Measurements from ENCODE around the gene LTB4R. TPM values are rescaled to one million over a fixed set of nuclear protein-coding genes. Genes with fewer than 3 reads are reported as not detected.
A peak's percentile ranks its signal among the peaks of the same experiment; 100 is the strongest.

The LTB4R gene
- total and polyA plus RNA-seq, 4 donors, result 0.86 to 5.0 (median 2.5) TPM

DNA sequence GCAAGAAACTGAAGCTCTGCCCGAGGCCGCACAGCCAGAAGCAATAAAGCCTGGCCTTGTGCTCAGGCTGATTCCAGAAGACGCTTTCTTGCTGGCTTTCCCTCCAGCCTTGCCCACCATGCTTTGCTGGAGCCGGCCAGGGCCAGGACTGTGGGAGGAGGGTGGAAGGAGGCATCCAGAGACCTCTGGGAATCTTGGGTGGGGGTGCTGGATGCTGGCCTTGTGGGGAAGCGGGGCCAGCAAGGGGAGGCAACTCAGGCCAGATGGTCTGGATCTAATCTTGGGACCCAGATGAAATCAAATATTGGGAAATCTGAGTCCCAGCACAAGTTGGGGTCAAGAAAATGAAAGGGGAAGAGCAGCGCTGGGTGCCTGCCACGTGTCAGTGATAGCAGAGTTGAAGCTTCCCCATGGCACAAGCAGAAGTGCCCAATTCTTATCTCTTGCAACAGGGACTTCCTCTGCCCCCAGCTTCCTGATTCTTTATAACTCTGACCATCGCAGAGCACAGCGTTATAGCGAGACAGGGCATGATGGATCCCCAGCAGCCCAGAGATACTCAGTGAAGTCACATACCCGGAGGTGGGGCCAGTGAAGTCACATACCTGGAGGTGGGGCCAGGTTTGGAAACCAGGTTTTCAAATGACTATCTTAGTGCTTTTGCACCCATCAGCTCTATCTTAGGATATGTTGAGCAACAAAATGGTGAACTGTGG, 33.5 kb upstream of the LTB4R start:
- Histone ChIP-seq H3K36me3 (ENCODE audit: control insufficient read depth in 4 of 4, insufficient read depth in 3 of 4, low read depth in 1 of 4, low read length in 3 of 4) (no peaks in the 10 kb centered on the region), H3K9ac (ENCODE audit: low read depth in 1 of 2, low read length in 2 of 2) (no peak overlapping the region), H3K4me3 (ENCODE audit: low read depth in 1 of 3, low read length in 3 of 3) (no peak overlapping the region), H3K27ac (ENCODE audit: low read depth in 1 of 2, low read length in 2 of 2) (peak overlapping the region in 1 of 2 donors; percentile 19), H3K4me1 (ENCODE audit: control insufficient read depth in 4 of 4, insufficient read depth in 4 of 4, low read length in 3 of 4) (peaks cover 0 to 17% (median 8%) of the 10 kb centered on the region in 4 donors), H3K27me3 (ENCODE audit: control insufficient read depth in 4 of 4, insufficient read depth in 4 of 4, low read length in 3 of 4) (no peaks in the 10 kb centered on the region), H3K9me3 (ENCODE audit: control insufficient read depth in 4 of 4, low read length in 3 of 4) (no peaks in the 10 kb centered on the region)
- WGBS, result 88% methylated on average over 11 of the region's 11 CpGs
- TF ChIP-seq, protein P1, sequence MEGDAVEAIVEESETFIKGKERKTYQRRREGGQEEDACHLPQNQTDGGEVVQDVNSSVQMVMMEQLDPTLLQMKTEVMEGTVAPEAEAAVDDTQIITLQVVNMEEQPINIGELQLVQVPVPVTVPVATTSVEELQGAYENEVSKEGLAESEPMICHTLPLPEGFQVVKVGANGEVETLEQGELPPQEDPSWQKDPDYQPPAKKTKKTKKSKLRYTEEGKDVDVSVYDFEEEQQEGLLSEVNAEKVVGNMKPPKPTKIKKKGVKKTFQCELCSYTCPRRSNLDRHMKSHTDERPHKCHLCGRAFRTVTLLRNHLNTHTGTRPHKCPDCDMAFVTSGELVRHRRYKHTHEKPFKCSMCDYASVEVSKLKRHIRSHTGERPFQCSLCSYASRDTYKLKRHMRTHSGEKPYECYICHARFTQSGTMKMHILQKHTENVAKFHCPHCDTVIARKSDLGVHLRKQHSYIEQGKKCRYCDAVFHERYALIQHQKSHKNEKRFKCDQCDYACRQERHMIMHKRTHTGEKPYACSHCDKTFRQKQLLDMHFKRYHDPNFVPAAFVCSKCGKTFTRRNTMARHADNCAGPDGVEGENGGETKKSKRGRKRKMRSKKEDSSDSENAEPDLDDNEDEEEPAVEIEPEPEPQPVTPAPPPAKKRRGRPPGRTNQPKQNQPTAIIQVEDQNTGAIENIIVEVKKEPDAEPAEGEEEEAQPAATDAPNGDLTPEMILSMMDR (IDR thresholded peaks at IDR 0.05; ENCODE audit: low read depth, low read length, missing input control), result no peak
- no peak for DNase-seq (ENCODE audit: low spot score)

GRCh38 chr14:24278424-24278823, 32.9 kb upstream of the LTB4R start:
- H3K27ac ChIP-seq (ENCODE audit: low read depth in 1 of 2, low read length in 2 of 2), result peak overlapping the region in 1 of 2 donors; percentile 1
- WGBS, result 94% methylated on average over 5 of the region's 5 CpGs

More at GRCh38 chr14:24278424-24278823, 32.9 kb upstream of the LTB4R start:
- H3K4me1 ChIP-seq (ENCODE audit: control insufficient read depth in 4 of 4, insufficient read depth in 4 of 4, low read length in 3 of 4), result peaks cover 0 to 16% (median 8%) of the 10 kb centered on the region in 4 donors
- no peaks in the 10 kb centered on the region for H3K27me3 ChIP-seq (ENCODE audit: control insufficient read depth in 4 of 4, insufficient read depth in 4 of 4, low read length in 3 of 4)
- TF ChIP-seq HNF4G (IDR thresholded peaks at IDR 0.05), result no peak
- no peak for TF ChIP-seq HNF4A (conservative IDR thresholded peaks at IDR 0.05)
- TF ChIP-seq, protein P2, sequence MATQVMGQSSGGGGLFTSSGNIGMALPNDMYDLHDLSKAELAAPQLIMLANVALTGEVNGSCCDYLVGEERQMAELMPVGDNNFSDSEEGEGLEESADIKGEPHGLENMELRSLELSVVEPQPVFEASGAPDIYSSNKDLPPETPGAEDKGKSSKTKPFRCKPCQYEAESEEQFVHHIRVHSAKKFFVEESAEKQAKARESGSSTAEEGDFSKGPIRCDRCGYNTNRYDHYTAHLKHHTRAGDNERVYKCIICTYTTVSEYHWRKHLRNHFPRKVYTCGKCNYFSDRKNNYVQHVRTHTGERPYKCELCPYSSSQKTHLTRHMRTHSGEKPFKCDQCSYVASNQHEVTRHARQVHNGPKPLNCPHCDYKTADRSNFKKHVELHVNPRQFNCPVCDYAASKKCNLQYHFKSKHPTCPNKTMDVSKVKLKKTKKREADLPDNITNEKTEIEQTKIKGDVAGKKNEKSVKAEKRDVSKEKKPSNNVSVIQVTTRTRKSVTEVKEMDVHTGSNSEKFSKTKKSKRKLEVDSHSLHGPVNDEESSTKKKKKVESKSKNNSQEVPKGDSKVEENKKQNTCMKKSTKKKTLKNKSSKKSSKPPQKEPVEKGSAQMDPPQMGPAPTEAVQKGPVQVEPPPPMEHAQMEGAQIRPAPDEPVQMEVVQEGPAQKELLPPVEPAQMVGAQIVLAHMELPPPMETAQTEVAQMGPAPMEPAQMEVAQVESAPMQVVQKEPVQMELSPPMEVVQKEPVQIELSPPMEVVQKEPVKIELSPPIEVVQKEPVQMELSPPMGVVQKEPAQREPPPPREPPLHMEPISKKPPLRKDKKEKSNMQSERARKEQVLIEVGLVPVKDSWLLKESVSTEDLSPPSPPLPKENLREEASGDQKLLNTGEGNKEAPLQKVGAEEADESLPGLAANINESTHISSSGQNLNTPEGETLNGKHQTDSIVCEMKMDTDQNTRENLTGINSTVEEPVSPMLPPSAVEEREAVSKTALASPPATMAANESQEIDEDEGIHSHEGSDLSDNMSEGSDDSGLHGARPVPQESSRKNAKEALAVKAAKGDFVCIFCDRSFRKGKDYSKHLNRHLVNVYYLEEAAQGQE (IDR thresholded peaks at IDR 0.05), result no peak
- TF ChIP-seq, protein P1 (IDR thresholded peaks at IDR 0.05; ENCODE audit: low read depth, low read length, missing input control), result no peak
- TF ChIP-seq, protein P3, sequence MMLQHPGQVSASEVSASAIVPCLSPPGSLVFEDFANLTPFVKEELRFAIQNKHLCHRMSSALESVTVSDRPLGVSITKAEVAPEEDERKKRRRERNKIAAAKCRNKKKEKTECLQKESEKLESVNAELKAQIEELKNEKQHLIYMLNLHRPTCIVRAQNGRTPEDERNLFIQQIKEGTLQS (IDR thresholded peaks at IDR 0.05), result no peak
- no peak for TF ChIP-seq RAD21 (IDR thresholded peaks at IDR 0.05)
- no peak for TF ChIP-seq SP1 (IDR thresholded peaks at IDR 0.05)
- no peak for TF ChIP-seq GABPA (IDR thresholded peaks at IDR 0.05 in 1 of 2, conservative IDR thresholded peaks at IDR 0.05 in 1 of 2)
- TF ChIP-seq FOXA2 (IDR thresholded peaks at IDR 0.05), result no peak
- TF ChIP-seq, protein P4, sequence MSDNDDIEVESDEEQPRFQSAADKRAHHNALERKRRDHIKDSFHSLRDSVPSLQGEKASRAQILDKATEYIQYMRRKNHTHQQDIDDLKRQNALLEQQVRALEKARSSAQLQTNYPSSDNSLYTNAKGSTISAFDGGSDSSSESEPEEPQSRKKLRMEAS (IDR thresholded peaks at IDR 0.05), result no peak
- TF ChIP-seq, protein P5, sequence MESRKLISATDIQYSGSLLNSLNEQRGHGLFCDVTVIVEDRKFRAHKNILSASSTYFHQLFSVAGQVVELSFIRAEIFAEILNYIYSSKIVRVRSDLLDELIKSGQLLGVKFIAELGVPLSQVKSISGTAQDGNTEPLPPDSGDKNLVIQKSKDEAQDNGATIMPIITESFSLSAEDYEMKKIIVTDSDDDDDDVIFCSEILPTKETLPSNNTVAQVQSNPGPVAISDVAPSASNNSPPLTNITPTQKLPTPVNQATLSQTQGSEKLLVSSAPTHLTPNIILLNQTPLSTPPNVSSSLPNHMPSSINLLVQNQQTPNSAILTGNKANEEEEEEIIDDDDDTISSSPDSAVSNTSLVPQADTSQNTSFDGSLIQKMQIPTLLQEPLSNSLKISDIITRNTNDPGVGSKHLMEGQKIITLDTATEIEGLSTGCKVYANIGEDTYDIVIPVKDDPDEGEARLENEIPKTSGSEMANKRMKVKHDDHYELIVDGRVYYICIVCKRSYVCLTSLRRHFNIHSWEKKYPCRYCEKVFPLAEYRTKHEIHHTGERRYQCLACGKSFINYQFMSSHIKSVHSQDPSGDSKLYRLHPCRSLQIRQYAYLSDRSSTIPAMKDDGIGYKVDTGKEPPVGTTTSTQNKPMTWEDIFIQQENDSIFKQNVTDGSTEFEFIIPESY (IDR thresholded peaks at IDR 0.05), result no peak
- no peak overlapping the region for H3K4me3 ChIP-seq (ENCODE audit: low read depth in 1 of 3, low read length in 3 of 3)
- DNase-seq (ENCODE audit: low spot score), result no peak
- H3K36me3 ChIP-seq (ENCODE audit: control insufficient read depth in 4 of 4, insufficient read depth in 3 of 4, low read depth in 1 of 4, low read length in 3 of 4), result no peaks in the 10 kb centered on the region
- no peaks in the 10 kb centered on the region for H3K9me3 ChIP-seq (ENCODE audit: control insufficient read depth in 4 of 4, low read length in 3 of 4)
- no peak overlapping the region for H3K9ac ChIP-seq (ENCODE audit: low read depth in 1 of 2, low read length in 2 of 2)
